A673 (cell line): ENCODE results near the gene WSCD2.

ENCODE experiments used
- CTCF ChIP-seq: fragments of 300-800, 200-600 bp; sonication (generic); conservative IDR thresholded peaks from 2 replicates; pipeline ENCODE4 v1.5.1; 2017; ENCODE audit warnings: low read depth, mild to moderate bottlenecking, antibody characterized with exemption, low read length, moderate library complexity, mixed read lengths
- EZH2 ChIP-seq: fragments of 200-600 bp; sonication (generic); IDR thresholded peaks from 2 replicates; pipeline ENCODE4 v1.6.1; 2017; ENCODE audit warnings: borderline replicate concordance, low read depth, mild to moderate bottlenecking, mixed read lengths, antibody characterized with exemption, low read length; ENCODE audit not compliant: poor library complexity, severe bottlenecking

DNA sequence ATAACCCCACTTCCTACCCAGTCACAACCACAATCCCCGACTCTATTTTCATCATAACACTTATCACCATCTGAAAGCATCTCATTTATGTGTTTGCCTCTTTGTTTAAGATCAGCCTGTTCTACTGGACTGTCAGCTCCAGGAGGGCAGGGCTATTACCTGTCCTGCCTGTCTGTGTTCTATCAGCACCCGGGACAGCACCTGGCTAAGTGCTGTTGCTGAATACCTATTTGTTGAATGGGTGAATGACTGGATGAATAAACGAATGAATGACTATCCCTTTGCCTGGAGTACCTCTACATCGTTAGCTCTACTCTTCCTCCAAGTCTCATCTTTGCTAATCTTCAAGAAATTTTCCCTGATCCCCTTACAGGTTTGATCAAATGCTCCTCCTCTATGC is 69.0 kb downstream of the WSCD2 start:
- TF ChIP-seq CTCF (no peak), EZH2 (no peak)
